Right ventricle myocardium superior (tissue), 1 donor: ENCODE results near the gene AGAP1. TPM values are rescaled to one million over a fixed set of nuclear protein-coding genes. Genes with fewer than 3 reads are reported as not detected.
"Not testable (repeated sequence)": the region's sequence is repeated elsewhere in the genome, so short reads cannot be mapped to it uniquely, and the experiment has no call there.

ENCODE experiments used
- ATAC-seq: fragments of 200-7000 bp; cut with Tn5 transposase; one replicate; pipeline ENCODE4 v1.9.1; 2020; ENCODE audit warnings: mild to moderate bottlenecking; ENCODE audit not compliant: poor library complexity
- DNase-seq: peaks from one replicate; pipeline ENCODE4 v3.0.0-alpha.2; 2020
- intact Hi-C: fragments of 100-400 bp; cut with DNase I; formaldehyde crosslinking; loops from one replicate; pipeline ENCODE4 v1.11.2; 2022
- total RNA-seq: library from RNA; stranded (reverse); fragmentation: NEBNext Ultra II Directional; extraction: Animal tissue kit (Norgen Biotek cat#: 25700); gene quantifications from one replicate; pipeline ENCODE4 v1.2.1, GENCODE V29; 2021
- donor health status: DM: no; HTN: yes; CAD: no; lungs with severe emphysema.

AGAP1 gene
- total RNA-seq, 1 donor from 2014 or later, result 25.4 TPM

- ATAC-seq (no peak), DNase-seq (no peak)
- intact Hi-C loops, result no loop called here
Observed at GRCh38 chr2:236085647-236086046, 591.8 kb downstream of the AGAP1 start.

- intact Hi-C loops, result no loop called here
- ATAC-seq (no peak), DNase-seq (no peak)
Observed at GRCh38 chr2:236086403-236086970, 592.6 kb downstream of the AGAP1 start.

GRCh38 chr2:236086971-236087465 is 593.2 kb downstream of the AGAP1 start:
- DNase-seq (no peak), ATAC-seq (no peak)
- intact Hi-C loops, result no loop called here

GRCh38 chr2:236088368-236089057 is 594.7 kb downstream of the AGAP1 start:
- intact Hi-C loops, result no loop called here
- DNase-seq (no peak), ATAC-seq (no peak)

- intact Hi-C loops, result no loop called here
- no peak for ATAC-seq
- no peak for DNase-seq
Observed at GRCh38 chr2:236089271-236090026, 595.6 kb downstream of the AGAP1 start.

GRCh38 chr2:236090027-236090382 is 596.2 kb downstream of the AGAP1 start:
- intact Hi-C loops, result no loop called here
- DNase-seq (no peak), ATAC-seq (no peak)

- DNase-seq, ATAC-seq, intact Hi-C loops: not testable (repeated sequence)
Observed at GRCh38 chr2:236090826-236091225, 597.0 kb downstream of the AGAP1 start.

- DNase-seq (no peak), ATAC-seq (no peak)
- intact Hi-C loops, result no loop called here
Observed at GRCh38 chr2:236092714-236093113, 598.9 kb downstream of the AGAP1 start.

GRCh38 chr2:236093134-236093533 is 599.3 kb downstream of the AGAP1 start:
- ATAC-seq (no peak), DNase-seq (no peak)
- intact Hi-C loops, result no loop called here

GRCh38 chr2:236095504-236095903 is 601.7 kb downstream of the AGAP1 start:
- DNase-seq (no peak), ATAC-seq (no peak)
- intact Hi-C loops, result no loop called here

- intact Hi-C loops, result no loop called here
- ATAC-seq (no peak), DNase-seq (no peak)
Observed at GRCh38 chr2:236101311-236101950, 607.6 kb downstream of the AGAP1 start.

GRCh38 chr2:236102971-236103370 is 609.1 kb downstream of the AGAP1 start:
- no peak for ATAC-seq
- intact Hi-C loops, result no loop called here

GRCh38 chr2:236103981-236104380 is 610.1 kb downstream of the AGAP1 start:
- ATAC-seq, result no peak
- DNase-seq, result no peak
- intact Hi-C loops, result no loop called here

More at GRCh38 chr2:236102971-236103370, 609.1 kb downstream of the AGAP1 start:
- no peak for DNase-seq

- no peak for ATAC-seq
- intact Hi-C loops, result no loop called here
Observed at GRCh38 chr2:236105955-236106607, 612.2 kb downstream of the AGAP1 start.

GRCh38 chr2:236106761-236107160 is 612.9 kb downstream of the AGAP1 start:
- intact Hi-C loops, result no loop called here
- DNase-seq (no peak), ATAC-seq (no peak)

More at GRCh38 chr2:236105955-236106607, 612.2 kb downstream of the AGAP1 start:
- DNase-seq, result no peak

GRCh38 chr2:236107536-236107935 is 613.7 kb downstream of the AGAP1 start:
- intact Hi-C loops, result no loop called here
- no peak for ATAC-seq
- DNase-seq, result no peak

GRCh38 chr2:236107942-236108625 is 614.2 kb downstream of the AGAP1 start:
- ATAC-seq, result no peak
- DNase-seq, result no peak
- intact Hi-C loops, result no loop called here

- no peak for ATAC-seq
- DNase-seq, result no peak
- intact Hi-C loops, result no loop called here
Observed at GRCh38 chr2:236109061-236109460, 615.2 kb downstream of the AGAP1 start.
